Measurements from ENCODE around the gene HAUS8.
"Not testable (repeated sequence)": the region's sequence is repeated elsewhere in the genome, so short reads cannot be mapped to it uniquely, and the experiment has no call there.

Gene HAUS8

GRCh38 chr19:17101686-17102628 lies 26.7 kb upstream of the HAUS8 start:
- FAIRE-seq, result no peak
- no peak for DNase-seq (ENCODE audit: insufficient read length, low spot score)

GRCh38 chr19:17098326-17098725 lies 23.1 kb upstream of the HAUS8 start:
- DNase-seq (ENCODE audit: insufficient read length, low spot score) (no peak), FAIRE-seq (no peak)

GRCh38 chr19:17097593-17098126 lies 22.4 kb upstream of the HAUS8 start:
- FAIRE-seq (no peak), DNase-seq (ENCODE audit: insufficient read length, low spot score) (no peak)

GRCh38 chr19:17095141-17095919 lies 20.1 kb upstream of the HAUS8 start:
- DNase-seq (ENCODE audit: insufficient read length, low spot score) (no peak), FAIRE-seq (no peak)

GRCh38 chr19:17094694-17095093 lies 19.4 kb upstream of the HAUS8 start:
- not testable (repeated sequence) for FAIRE-seq; DNase-seq (ENCODE audit: insufficient read length, low spot score)

- FAIRE-seq (no peak), DNase-seq (ENCODE audit: insufficient read length, low spot score) (no peak)
Measured at GRCh38 chr19:17092696-17093095, 17.4 kb upstream of the HAUS8 start.

- DNase-seq (ENCODE audit: insufficient read length, low spot score) (peak; percentile 40), FAIRE-seq (no peak)
Measured at GRCh38 chr19:17091758-17092333, 16.6 kb upstream of the HAUS8 start.

- DNase-seq (ENCODE audit: insufficient read length, low spot score), result no peak
- FAIRE-seq, result no peak
Measured at GRCh38 chr19:17090583-17090982, 15.3 kb upstream of the HAUS8 start.

GRCh38 chr19:17088552-17088951 lies 13.3 kb upstream of the HAUS8 start:
- FAIRE-seq (no peak), DNase-seq (ENCODE audit: insufficient read length, low spot score) (no peak)

GRCh38 chr19:17086834-17087233 lies 11.6 kb upstream of the HAUS8 start:
- no peak for DNase-seq (ENCODE audit: insufficient read length, low spot score)
- no peak for FAIRE-seq

GRCh38 chr19:17086120-17086519 lies 10.9 kb upstream of the HAUS8 start:
- DNase-seq (ENCODE audit: insufficient read length, low spot score) (no peak), FAIRE-seq (no peak)

- DNase-seq (ENCODE audit: insufficient read length, low spot score), result no peak
- FAIRE-seq, result no peak
Measured at GRCh38 chr19:17081672-17082630, 6.7 kb upstream of the HAUS8 start.

- FAIRE-seq, result no peak
- DNase-seq (ENCODE audit: insufficient read length, low spot score), result no peak
Measured at GRCh38 chr19:17080440-17080801, 5.2 kb upstream of the HAUS8 start.

- peak; percentile 65 for DNase-seq (ENCODE audit: insufficient read length, low spot score)
Measured at GRCh38 chr19:17079710-17080439, 4.6 kb upstream of the HAUS8 start.

GRCh38 chr19:17078920-17079709 lies 3.9 kb upstream of the HAUS8 start:
- DNase-seq (ENCODE audit: insufficient read length, low spot score), result no peak
- no peak for FAIRE-seq

More at GRCh38 chr19:17079710-17080439, 4.6 kb upstream of the HAUS8 start:
- FAIRE-seq, result peak; percentile 90

- no peak for FAIRE-seq
- no peak for DNase-seq (ENCODE audit: insufficient read length, low spot score)
Measured at GRCh38 chr19:17078036-17078919, 3.0 kb upstream of the HAUS8 start.

- DNase-seq (ENCODE audit: insufficient read length, low spot score), result no peak
- no peak for FAIRE-seq
Measured at GRCh38 chr19:17077447-17078028, 2.3 kb upstream of the HAUS8 start.
